Type B pancreatic cell (in vitro differentiated cells): ENCODE data around the gene DNASE1L2. TPM values are rescaled to one million over a fixed set of nuclear protein-coding genes. Genes with fewer than 3 reads are reported as not detected.

ENCODE experiments used
- DNase-seq: peaks from one replicate; pipeline ENCODE4 v3.0.0; 2021; ENCODE audit warnings: mixed read lengths; ENCODE audit not compliant: unreplicated experiment; ENCODE audit errors: extremely low spot score
- H3K27ac Mint-ChIP-seq: 2 replicates; pipeline ENCODE4 v1.8.0; 2021; ENCODE audit warnings: mild to moderate bottlenecking, mixed read lengths
- H3K27me3 Mint-ChIP-seq: 2 replicates; pipeline ENCODE4 v1.8.0; 2021; ENCODE audit warnings: mixed read lengths
- H3K36me3 Mint-ChIP-seq: 2 replicates; pipeline ENCODE4 v1.8.0; 2021; ENCODE audit warnings: mixed read lengths
- H3K4me1 Mint-ChIP-seq: one replicate; pipeline ENCODE4 v1.8.0; 2021; ENCODE audit warnings: mixed read lengths; ENCODE audit not compliant: unreplicated experiment
- H3K4me3 Mint-ChIP-seq: 2 replicates; pipeline ENCODE4 v1.8.0; 2021; ENCODE audit warnings: mild to moderate bottlenecking, mixed read lengths
- H3K9me3 Mint-ChIP-seq: 2 replicates; pipeline ENCODE4 v1.8.0; 2021; ENCODE audit warnings: mixed read lengths
- CTCF ChIP-seq: fragments of 200-600 bp; sonication (generic); conservative IDR thresholded peaks from 2 replicates; pipeline ENCODE4 v1.5.0; 2021; ENCODE audit warnings: antibody characterized with exemption, mild to moderate bottlenecking
- total RNA-seq: library from RNA; stranded (reverse); gene quantifications from 2 replicates; pipeline ENCODE4 v1.2.1, GENCODE V29; 2021; ENCODE audit warnings: low replicate concordance

The DNASE1L2 gene
- total RNA-seq, 1 donor from 2014 or later = 2.6 TPM

GRCh38 chr16:2232094-2232990 lies 3.9 kb upstream of the DNASE1L2 start:
- H3K4me1 Mint-ChIP-seq = no peaks in the 10 kb centered on the region
- no peak for TF ChIP-seq CTCF
- no peak for DNase-seq
- no peaks in the 10 kb centered on the region for H3K36me3 Mint-ChIP-seq
- no peak overlapping the region for H3K4me3 Mint-ChIP-seq
- H3K27ac Mint-ChIP-seq = no peak overlapping the region
- peaks cover 12% of the 10 kb centered on the region for H3K27me3 Mint-ChIP-seq
- H3K9me3 Mint-ChIP-seq = no peaks in the 10 kb centered on the region

- TF ChIP-seq CTCF = no peak
- no peak for DNase-seq
- no peaks in the 10 kb centered on the region for H3K36me3 Mint-ChIP-seq
- no peaks in the 10 kb centered on the region for H3K9me3 Mint-ChIP-seq
- no peak overlapping the region for H3K4me3 Mint-ChIP-seq
- no peak overlapping the region for H3K27ac Mint-ChIP-seq
- H3K4me1 Mint-ChIP-seq = no peaks in the 10 kb centered on the region
- H3K27me3 Mint-ChIP-seq = peaks cover 16% of the 10 kb centered on the region
Observed at GRCh38 chr16:2233046-2233775, 3.0 kb upstream of the DNASE1L2 start.

GRCh38 chr16:2233872-2234812 lies 2.1 kb upstream of the DNASE1L2 start:
- DNase-seq = no peak
- H3K4me1 Mint-ChIP-seq = no peaks in the 10 kb centered on the region
- H3K4me3 Mint-ChIP-seq = no peak overlapping the region
- H3K27me3 Mint-ChIP-seq = peaks cover 16% of the 10 kb centered on the region
- no peaks in the 10 kb centered on the region for H3K36me3 Mint-ChIP-seq
- no peak overlapping the region for H3K27ac Mint-ChIP-seq
- H3K9me3 Mint-ChIP-seq = no peaks in the 10 kb centered on the region
- TF ChIP-seq CTCF = no peak

- no peak overlapping the region for H3K27ac Mint-ChIP-seq
- H3K4me1 Mint-ChIP-seq = no peaks in the 10 kb centered on the region
- peaks cover 1% of the 10 kb centered on the region for H3K36me3 Mint-ChIP-seq
- H3K4me3 Mint-ChIP-seq = no peak overlapping the region
- DNase-seq = no peak
- peaks cover 19% of the 10 kb centered on the region for H3K27me3 Mint-ChIP-seq
- no peaks in the 10 kb centered on the region for H3K9me3 Mint-ChIP-seq
- no peak for TF ChIP-seq CTCF
Observed at GRCh38 chr16:2234813-2235170, 1.5 kb upstream of the DNASE1L2 start.

GRCh38 chr16:2235234-2235651 lies 1.0 kb upstream of the DNASE1L2 start:
- Mint-ChIP-seq H3K4me3 (peak overlapping the region; percentile 36), H3K27me3 (peaks cover 19% of the 10 kb centered on the region), H3K9me3 (no peaks in the 10 kb centered on the region), H3K4me1 (no peaks in the 10 kb centered on the region), H3K27ac (no peak overlapping the region), H3K36me3 (peaks cover 3% of the 10 kb centered on the region)
- no peak for TF ChIP-seq CTCF
- no peak for DNase-seq
